Activated B cell treated with CpG ODN at 0.5 μM for 24 hours (primary cell): ENCODE measurements around the gene SMYD1. TPM values are rescaled to one million over a fixed set of nuclear protein-coding genes. Genes with fewer than 3 reads are reported as not detected.
A peak's percentile ranks its signal among the peaks of the same experiment; 100 is the strongest.
"Not testable (repeated sequence)": the region's sequence is repeated elsewhere in the genome, so short reads cannot be mapped to it uniquely, and the experiment has no call there.

Experiments used
- ATAC-seq: fragments of 200-7000 bp; cut with Tn5 transposase; one replicate; pipeline ENCODE4 v1.10.0; 2021; ENCODE audit warnings: low read depth, mild to moderate bottlenecking, moderate library complexity
- CTCF ChIA-PET: fragments of 350-600 bp; sonication (Branson Sonifier 250); formaldehyde crosslinking; loops from one replicate; lab custom pipeline; 2021; ENCODE audit warnings: antibody characterized with exemption; lab: Charles Lee
- POLR2A ChIA-PET: fragments of 350-600 bp; sonication (Branson Sonifier 250); formaldehyde crosslinking; loops from one replicate; lab custom pipeline; 2021; ENCODE audit warnings: antibody characterized with exemption; lab: Charles Lee
- DNase-seq: peaks from one replicate; pipeline ENCODE4 v3.0.0; 2022
- H3K27ac Mint-ChIP-seq: one replicate; pipeline ENCODE4 v1.8.0; 2020; ENCODE audit warnings: mixed read lengths
- H3K27me3 Mint-ChIP-seq: one replicate; pipeline ENCODE4 v1.8.0; 2021; ENCODE audit warnings: mixed read lengths
- H3K36me3 Mint-ChIP-seq: one replicate; pipeline ENCODE4 v1.8.0; 2021; ENCODE audit warnings: low read depth, mixed read lengths
- H3K4me1 Mint-ChIP-seq: one replicate; pipeline ENCODE4 v1.8.0; 2021; ENCODE audit warnings: mixed read lengths
- H3K4me3 Mint-ChIP-seq: one replicate; pipeline ENCODE4 v1.8.0; 2020; ENCODE audit warnings: mild to moderate bottlenecking, mixed read lengths
- H3K9me3 Mint-ChIP-seq: one replicate; pipeline ENCODE4 v1.8.0; 2020; ENCODE audit warnings: mixed read lengths
- intact Hi-C: fragments of 100-400 bp; cut with micrococcal nuclease; formaldehyde crosslinking; loops from one replicate; pipeline ENCODE4 v1.15.1; 2024
- total RNA-seq: library from RNA; stranded (reverse); gene quantifications from 2 replicates; pipeline ENCODE4 v1.2.3, GENCODE V29; 2022
- TF ChIP-seq, protein P1 (sequence below): fragments of 200-600 bp; IDR thresholded peaks from one replicate; pipeline ENCODE4 v1.8.0; 2022; ENCODE audit warnings: antibody characterized with exemption, mild to moderate bottlenecking

Gene SMYD1
- not detected in 2 replicates for total RNA-seq

DNA sequence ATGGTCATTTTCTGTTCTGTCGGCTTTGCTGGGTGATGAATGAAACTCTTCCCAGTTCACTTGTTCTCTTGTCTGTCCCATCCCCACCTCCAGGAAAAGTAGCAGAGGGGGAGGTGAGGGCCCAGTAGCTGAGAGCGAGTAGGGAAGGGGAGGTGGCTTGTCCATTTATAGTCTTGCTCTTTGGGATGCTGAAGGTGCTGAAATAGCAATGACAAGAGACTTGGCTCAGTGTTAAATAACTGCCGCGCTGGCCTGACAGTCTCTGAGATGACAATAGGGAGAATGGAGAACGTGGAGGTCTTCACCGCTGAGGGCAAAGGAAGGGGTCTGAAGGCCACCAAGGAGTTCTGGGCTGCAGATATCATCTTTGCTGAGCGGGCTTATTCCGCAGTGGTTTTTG lies at the start of gene SMYD1:
SMYD1 (plus strand) TSS at position 228 of the 400 bp plus-strand sequence; CDS start at position 268, 40 bp downstream.
- H3K36me3 Mint-ChIP-seq = no peaks in the 10 kb centered on the region
- H3K27ac Mint-ChIP-seq = no peak within 1 kb of the TSS
- TF ChIP-seq, protein P1, sequence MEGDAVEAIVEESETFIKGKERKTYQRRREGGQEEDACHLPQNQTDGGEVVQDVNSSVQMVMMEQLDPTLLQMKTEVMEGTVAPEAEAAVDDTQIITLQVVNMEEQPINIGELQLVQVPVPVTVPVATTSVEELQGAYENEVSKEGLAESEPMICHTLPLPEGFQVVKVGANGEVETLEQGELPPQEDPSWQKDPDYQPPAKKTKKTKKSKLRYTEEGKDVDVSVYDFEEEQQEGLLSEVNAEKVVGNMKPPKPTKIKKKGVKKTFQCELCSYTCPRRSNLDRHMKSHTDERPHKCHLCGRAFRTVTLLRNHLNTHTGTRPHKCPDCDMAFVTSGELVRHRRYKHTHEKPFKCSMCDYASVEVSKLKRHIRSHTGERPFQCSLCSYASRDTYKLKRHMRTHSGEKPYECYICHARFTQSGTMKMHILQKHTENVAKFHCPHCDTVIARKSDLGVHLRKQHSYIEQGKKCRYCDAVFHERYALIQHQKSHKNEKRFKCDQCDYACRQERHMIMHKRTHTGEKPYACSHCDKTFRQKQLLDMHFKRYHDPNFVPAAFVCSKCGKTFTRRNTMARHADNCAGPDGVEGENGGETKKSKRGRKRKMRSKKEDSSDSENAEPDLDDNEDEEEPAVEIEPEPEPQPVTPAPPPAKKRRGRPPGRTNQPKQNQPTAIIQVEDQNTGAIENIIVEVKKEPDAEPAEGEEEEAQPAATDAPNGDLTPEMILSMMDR = no peak
- CTCF ChIA-PET = no interaction called here
- no peaks in the 10 kb centered on the region for H3K9me3 Mint-ChIP-seq
- DNase-seq (no peak), ATAC-seq (no peak)
- H3K27me3 Mint-ChIP-seq = no peaks in the 10 kb centered on the region
- POLR2A ChIA-PET = no interaction called here
- no peak within 1 kb of the TSS for H3K4me3 Mint-ChIP-seq
- no peaks in the 10 kb centered on the region for H3K4me1 Mint-ChIP-seq
- intact Hi-C loops = loop anchor here (10.0 kb wide), 1 partner anchor 237 kb away; no protein-coding TSS in a partner anchor

GRCh38 chr2:88018077-88018805 lies 49.4 kb upstream of the SMYD1 start:
- peak overlapping the region; percentile 100 for H3K27ac Mint-ChIP-seq
- POLR2A ChIA-PET = not testable (repeated sequence)

GRCh38 chr2:88018909-88019308 lies 48.7 kb upstream of the SMYD1 start:
- ChIA-PET CTCF (no interaction called here), POLR2A (no interaction called here)
- no peak for DNase-seq
- no peak overlapping the region for H3K4me3 Mint-ChIP-seq
- H3K9me3 Mint-ChIP-seq = peaks cover 7% of the 10 kb centered on the region
- H3K27me3 Mint-ChIP-seq = no peaks in the 10 kb centered on the region
- no peak for ATAC-seq
- H3K36me3 Mint-ChIP-seq = peaks cover 10% of the 10 kb centered on the region
- TF ChIP-seq, protein P1 = no peak
- H3K27ac Mint-ChIP-seq = no peak overlapping the region
- peaks cover 29% of the 10 kb centered on the region for H3K4me1 Mint-ChIP-seq
- intact Hi-C loops = loop anchor here (10.0 kb wide), 1 partner anchor 544 kb away; no protein-coding TSS in a partner anchor

More at GRCh38 chr2:88018077-88018805, 49.4 kb upstream of the SMYD1 start:
- not testable (repeated sequence) for H3K27me3 Mint-ChIP-seq, DNase-seq, H3K4me3 Mint-ChIP-seq, ATAC-seq, H3K9me3 Mint-ChIP-seq
- peaks cover 29% of the 10 kb centered on the region for H3K4me1 Mint-ChIP-seq
- peaks cover 10% of the 10 kb centered on the region for H3K36me3 Mint-ChIP-seq
- CTCF ChIA-PET = interaction anchor here (1.1 kb wide), 1 partner anchor 16 kb away, joined by 3 read pairs; no protein-coding TSS in a partner anchor
- intact Hi-C loops = loop anchor here (10.0 kb wide), 1 partner anchor 543 kb away; no protein-coding TSS in a partner anchor

DNA sequence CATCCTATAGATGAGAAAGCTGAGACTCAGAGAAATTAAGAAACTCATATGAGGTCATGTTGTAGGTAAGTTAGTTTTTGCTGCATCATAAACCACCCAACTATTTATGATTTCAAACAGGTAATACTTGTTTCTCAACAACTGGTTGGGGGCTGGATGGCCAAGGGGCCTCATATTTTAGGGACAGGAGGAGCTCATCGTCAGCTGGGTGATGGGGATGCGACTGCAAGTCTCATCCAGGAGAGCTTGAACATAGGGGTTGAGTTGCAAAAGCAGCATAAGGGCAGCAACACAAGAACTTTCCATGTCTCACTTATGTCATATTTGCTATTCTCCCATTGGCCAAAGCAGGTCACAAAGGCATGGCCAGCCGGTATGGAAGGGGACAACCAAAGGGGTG lies 47.6 kb upstream of the SMYD1 start:
- TF ChIP-seq, protein P1 = no peak
- no peak for DNase-seq
- intact Hi-C loops = loop anchor here (10.0 kb wide), 1 partner anchor 545 kb away; no protein-coding TSS in a partner anchor
- Mint-ChIP-seq H3K4me1 (peaks cover 25% of the 10 kb centered on the region), H3K27me3 (no peaks in the 10 kb centered on the region), H3K4me3 (no peak overlapping the region), H3K9me3 (peaks cover 7% of the 10 kb centered on the region), H3K27ac (no peak overlapping the region), H3K36me3 (peaks cover 10% of the 10 kb centered on the region)
- POLR2A ChIA-PET = no interaction called here
- CTCF ChIA-PET = no interaction called here
- ATAC-seq = no peak

DNA sequence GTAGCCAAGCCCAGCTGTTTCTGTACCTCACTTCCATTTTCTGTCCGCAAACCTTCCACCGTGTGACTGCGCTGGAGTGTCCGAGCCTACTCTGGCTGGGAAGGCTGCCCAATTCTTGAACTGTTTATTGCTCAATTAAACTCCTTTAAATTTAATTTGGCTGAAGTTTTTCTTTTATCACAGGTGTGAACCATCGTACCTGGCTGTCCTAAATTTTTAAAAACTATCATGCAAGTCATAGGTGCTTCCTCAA lies 45.0 kb upstream of the SMYD1 start:
- TF ChIP-seq, protein P1 = no peak
- H3K9me3 Mint-ChIP-seq = peaks cover 7% of the 10 kb centered on the region
- H3K4me3 Mint-ChIP-seq = no peak overlapping the region
- no peak overlapping the region for H3K27ac Mint-ChIP-seq
- peaks cover 20% of the 10 kb centered on the region for H3K4me1 Mint-ChIP-seq
- H3K36me3 Mint-ChIP-seq = peaks cover 9% of the 10 kb centered on the region
- ChIA-PET POLR2A (no interaction called here), CTCF (no interaction called here)
- ATAC-seq (no peak), DNase-seq (no peak)
- H3K27me3 Mint-ChIP-seq = no peaks in the 10 kb centered on the region
- intact Hi-C loops = no loop called here
